Uterus (tissue), 4 donors: ENCODE results near the gene HOXA13. TPM values are rescaled to one million over a fixed set of nuclear protein-coding genes. Genes with fewer than 3 reads are reported as not detected.
A peak's percentile ranks its signal among the peaks of the same experiment; 100 is the strongest.

Experiments
- DNase-seq, 2 donors: peaks; one replicate each; pipeline ENCODE4 v3.0.0-alpha.2; 2019 to 2020
- H3K27ac ChIP-seq, 2 donors: fragments of 200-600 bp; sonication (generic); 1 replicate in 1 of 2; 2 replicates in 1 of 2; pipeline ENCODE4 v1.5.1; 2016 to 2018
- H3K27me3 ChIP-seq, 2 donors: fragments of 200-600 bp; sonication (generic); one replicate each; pipeline ENCODE4 v1.5.1; 2018 to 2019; ENCODE audit warnings: control low read depth in 1 of 2
- H3K36me3 ChIP-seq, 2 donors: fragments of 200-600 bp; sonication (generic); one replicate each; pipeline ENCODE4 v1.5.1; 2019; ENCODE audit warnings: control low read depth in 1 of 2
- H3K4me1 ChIP-seq, 2 donors: fragments of 200-600 bp; sonication (generic); one replicate each; pipeline ENCODE4 v1.5.1; 2018 to 2019; ENCODE audit warnings: control low read depth in 1 of 2
- H3K4me3 ChIP-seq, 2 donors: fragments of 200-600 bp; sonication (generic); 1 replicate in 1 of 2; 2 replicates in 1 of 2; pipeline ENCODE4 v1.5.1; 2018 to 2019; ENCODE audit warnings: mild to moderate bottlenecking in 1 of 2
- H3K9me3 ChIP-seq, 2 donors: fragments of 200-600 bp; sonication (generic); one replicate each; pipeline ENCODE4 v1.5.1; 2019; ENCODE audit warnings: control low read depth in 1 of 2
- POLR2A ChIP-seq, 2 donors: fragments of 450-650 bp; IDR thresholded peaks; one replicate each; pipeline ENCODE4 v1.6.1; 2016; ENCODE audit warnings: antibody characterized with exemption in 2 of 2, mild to moderate bottlenecking in 1 of 2, moderate library complexity in 1 of 2
- intact Hi-C: fragments of 100-400 bp; cut with DNase I; formaldehyde crosslinking; loops from one replicate; pipeline ENCODE4 v1.15.1; 2023; ENCODE audit warnings: low total_unique reads
- total RNA-seq, 4 donors: library from RNA; depleted of rRNA in 3 of 4; stranded (reverse); fragments of >200 nt in 3 of 4; gene quantifications; one replicate each; pipeline versions ENCODE4 v1.1.0 to v1.2.4, GENCODE V29; 2014 to 2023
- TF ChIP-seq, protein P1 (sequence below), 4 experiments: fragments of 200-600 bp in 2 of 4; fragments of 450-650 bp in 2 of 4; sonication (generic) in 2 of 4; IDR thresholded peaks; one replicate each; pipeline ENCODE4 v1.5.1; 2016 to 2019; ENCODE audit warnings: antibody characterized with exemption in 4 of 4, mild to moderate bottlenecking in 2 of 4, moderate library complexity in 1 of 4
- donor health status: DM: yes; HTN: yes; CAD: no.

Gene HOXA13
- total RNA-seq, 4 donors from 2014 or later, result 0.40 to 27.5 (median 1.1) TPM

DNA sequence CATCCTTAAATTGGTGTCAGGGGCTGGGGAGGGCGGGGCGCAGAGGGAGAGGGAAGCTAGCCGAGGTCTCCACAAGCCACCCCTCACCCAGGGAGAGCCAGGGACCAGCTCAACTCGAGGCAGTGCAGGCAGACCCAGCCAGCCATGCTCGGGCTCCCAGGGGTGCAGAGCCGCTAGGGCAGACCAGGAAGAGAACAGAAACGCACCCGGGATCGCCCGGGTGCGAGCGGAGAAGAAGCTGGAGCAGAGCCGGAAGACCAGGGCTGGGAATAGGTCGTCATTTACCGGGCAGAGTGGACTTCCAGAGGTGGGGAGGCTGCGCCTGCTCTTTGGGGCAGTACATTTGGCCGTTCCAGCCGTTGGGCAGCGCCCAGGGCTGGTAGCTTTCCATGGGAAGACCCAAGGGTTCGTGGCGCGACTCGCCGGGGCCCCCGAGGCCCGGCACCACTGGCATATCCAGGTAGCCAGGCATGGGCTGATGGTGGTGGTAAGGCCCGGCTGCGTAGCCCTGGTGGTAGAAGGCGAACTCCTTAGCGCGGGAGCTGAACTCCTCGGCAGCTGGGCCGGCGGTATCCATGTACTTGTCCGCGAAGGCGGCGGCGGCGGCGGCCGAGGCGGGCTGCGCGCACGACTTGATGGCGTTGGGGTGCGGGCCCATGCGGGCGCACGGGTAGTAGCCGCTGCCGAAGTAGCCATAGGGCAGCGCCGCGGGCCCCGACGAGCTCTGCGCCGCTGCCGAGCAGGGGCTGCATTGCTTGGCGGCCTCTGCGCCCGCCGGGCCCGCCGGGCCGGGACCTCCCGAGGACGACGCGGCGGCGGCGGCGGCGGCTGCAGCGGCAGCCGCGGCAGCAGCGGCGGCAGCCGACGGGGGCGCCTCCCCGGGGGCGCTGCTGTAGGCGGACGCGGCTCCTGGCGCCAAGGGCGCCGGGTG lies 755 bp downstream of the HOXA13 start:
- intact Hi-C loops, result no loop called here
- DNase-seq, result no peak
- Histone ChIP-seq H3K9me3 (no peaks in the 10 kb centered on the region), H3K4me3 (peak overlapping the region; percentile 20 to 37), H3K27me3 (peaks cover 39 to 69% of the 10 kb centered on the region in 2 donors), H3K4me1 (peaks cover 0 to 11% of the 10 kb centered on the region in 2 donors), H3K36me3 (no peaks in the 10 kb centered on the region), H3K27ac (peak overlapping the region; percentile 55 to 68)
- TF ChIP-seq, protein P1, sequence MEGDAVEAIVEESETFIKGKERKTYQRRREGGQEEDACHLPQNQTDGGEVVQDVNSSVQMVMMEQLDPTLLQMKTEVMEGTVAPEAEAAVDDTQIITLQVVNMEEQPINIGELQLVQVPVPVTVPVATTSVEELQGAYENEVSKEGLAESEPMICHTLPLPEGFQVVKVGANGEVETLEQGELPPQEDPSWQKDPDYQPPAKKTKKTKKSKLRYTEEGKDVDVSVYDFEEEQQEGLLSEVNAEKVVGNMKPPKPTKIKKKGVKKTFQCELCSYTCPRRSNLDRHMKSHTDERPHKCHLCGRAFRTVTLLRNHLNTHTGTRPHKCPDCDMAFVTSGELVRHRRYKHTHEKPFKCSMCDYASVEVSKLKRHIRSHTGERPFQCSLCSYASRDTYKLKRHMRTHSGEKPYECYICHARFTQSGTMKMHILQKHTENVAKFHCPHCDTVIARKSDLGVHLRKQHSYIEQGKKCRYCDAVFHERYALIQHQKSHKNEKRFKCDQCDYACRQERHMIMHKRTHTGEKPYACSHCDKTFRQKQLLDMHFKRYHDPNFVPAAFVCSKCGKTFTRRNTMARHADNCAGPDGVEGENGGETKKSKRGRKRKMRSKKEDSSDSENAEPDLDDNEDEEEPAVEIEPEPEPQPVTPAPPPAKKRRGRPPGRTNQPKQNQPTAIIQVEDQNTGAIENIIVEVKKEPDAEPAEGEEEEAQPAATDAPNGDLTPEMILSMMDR (IDR thresholded peaks at IDR 0.05), result no peak
- TF ChIP-seq POLR2A (IDR thresholded peaks at IDR 0.05), result no peak

DNA sequence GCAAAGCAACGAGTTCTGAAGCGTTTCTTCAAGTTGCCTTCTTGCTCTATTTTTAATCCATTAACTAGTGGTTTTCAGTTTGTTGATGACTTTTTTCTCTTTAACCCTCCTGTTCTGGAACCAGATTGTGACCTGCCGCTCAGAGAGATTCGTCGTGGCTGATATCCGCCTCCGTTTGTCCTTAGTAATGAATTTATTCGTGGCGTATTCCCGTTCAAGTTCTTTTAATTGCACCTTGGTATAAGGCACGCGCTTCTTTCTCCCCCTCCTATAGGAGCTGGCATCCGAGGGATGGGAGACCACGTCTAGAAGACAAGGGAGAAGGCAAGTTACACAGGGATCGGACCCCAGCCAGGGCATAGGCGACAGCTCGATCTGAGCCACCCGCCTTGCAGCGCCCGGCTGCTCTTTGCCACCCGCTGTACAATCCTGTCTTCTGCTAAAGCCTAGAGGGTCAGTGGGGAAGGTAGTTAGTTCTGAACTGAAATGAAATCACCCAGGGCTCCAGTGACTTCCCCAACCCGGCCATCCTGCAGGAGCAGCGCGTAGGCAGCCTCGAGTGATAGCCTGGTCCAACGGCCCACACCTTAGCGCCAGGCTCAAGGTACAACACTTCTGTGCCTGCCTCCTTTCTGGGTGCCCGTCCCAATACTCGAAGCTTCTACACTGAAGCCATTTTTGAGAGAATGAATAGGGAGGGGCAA lies 1.6 kb downstream of the HOXA13 start:
- DNase-seq, result no peak
- intact Hi-C loops, result no loop called here
- no peaks in the 10 kb centered on the region for H3K36me3 ChIP-seq
- H3K4me3 ChIP-seq, result peak overlapping the region; percentile 20 to 37
- peaks cover 0 to 11% of the 10 kb centered on the region in 2 donors for H3K4me1 ChIP-seq
- H3K9me3 ChIP-seq, result no peaks in the 10 kb centered on the region
- TF ChIP-seq POLR2A (IDR thresholded peaks at IDR 0.05), result no peak
- TF ChIP-seq, protein P1 (IDR thresholded peaks at IDR 0.05), result no peak
- peaks cover 36 to 62% of the 10 kb centered on the region in 2 donors for H3K27me3 ChIP-seq
- H3K27ac ChIP-seq, result peak overlapping the region; percentile 55 to 68

DNA sequence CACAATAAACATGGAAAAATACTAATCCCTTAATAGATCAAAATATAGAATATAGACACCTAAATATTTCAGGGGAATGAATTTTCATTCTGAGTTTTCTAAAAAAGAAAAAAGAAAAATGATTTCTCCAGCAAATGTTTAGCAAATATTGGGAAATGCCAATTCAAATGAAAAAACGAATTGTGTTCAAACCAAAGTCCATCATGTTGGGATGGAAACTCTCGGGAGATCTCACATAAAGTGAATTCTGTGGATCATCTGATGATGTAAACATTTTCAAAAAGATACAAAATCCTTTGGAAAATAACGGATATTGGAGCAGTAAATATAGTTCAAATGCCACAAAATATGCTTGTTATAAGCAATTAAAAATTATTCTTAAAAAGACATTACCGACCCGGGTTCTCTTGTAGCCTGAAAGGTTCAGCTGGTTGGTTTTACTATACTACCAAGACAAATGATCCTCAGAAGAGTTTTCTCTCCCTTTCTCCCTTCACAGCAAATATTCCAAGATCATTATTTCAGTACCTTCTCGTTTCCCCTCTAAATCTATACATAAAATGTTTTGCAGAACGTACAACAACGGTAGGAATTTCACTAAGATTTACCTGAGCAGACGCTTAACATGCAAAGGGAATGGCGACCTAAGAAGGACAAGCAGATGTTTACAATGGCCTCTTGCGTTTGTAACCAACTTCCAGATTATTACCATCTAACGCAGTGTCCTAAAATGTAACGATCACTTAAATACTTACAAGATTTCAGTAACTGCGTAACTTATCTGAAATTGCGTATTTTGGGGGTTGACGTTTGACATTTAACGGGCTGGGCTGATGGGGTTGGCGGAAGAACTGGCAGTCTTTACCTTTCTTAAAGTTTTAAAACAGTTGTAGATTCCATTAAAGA lies 2.5 kb downstream of the HOXA13 start:
- no peak overlapping the region for H3K27ac ChIP-seq
- intact Hi-C loops, result no loop called here
- DNase-seq, result no peak
- peaks cover 0 to 15% of the 10 kb centered on the region in 2 donors for H3K4me1 ChIP-seq
- H3K9me3 ChIP-seq, result no peaks in the 10 kb centered on the region
- no peak for TF ChIP-seq POLR2A (IDR thresholded peaks at IDR 0.05)
- TF ChIP-seq, protein P1 (IDR thresholded peaks at IDR 0.05), result no peak
- no peak overlapping the region for H3K4me3 ChIP-seq
- peaks cover 35 to 53% of the 10 kb centered on the region in 2 donors for H3K27me3 ChIP-seq
- no peaks in the 10 kb centered on the region for H3K36me3 ChIP-seq

DNA sequence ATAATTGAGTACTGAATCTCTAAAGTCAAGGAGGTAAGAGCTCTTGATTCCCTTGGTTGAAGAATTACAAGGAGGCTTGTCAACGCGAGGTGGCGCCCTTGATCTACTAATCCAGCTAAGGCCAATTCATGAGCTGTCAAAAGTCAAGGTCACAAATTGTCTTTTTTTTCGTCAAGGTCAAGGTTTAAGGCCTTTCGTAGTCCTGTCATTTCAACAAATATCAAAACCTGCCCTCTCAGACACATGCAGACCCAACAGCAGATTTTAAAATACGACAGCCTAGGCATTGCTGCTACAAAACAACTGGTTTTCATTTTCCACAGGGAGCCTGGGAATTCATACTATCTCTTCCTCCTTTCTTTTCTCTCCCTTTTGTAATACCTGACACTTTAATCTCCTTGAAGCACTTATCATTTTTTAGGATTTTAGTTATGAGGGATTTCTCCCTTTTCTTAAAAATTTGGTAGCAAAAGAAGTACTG lies 3.6 kb downstream of the HOXA13 start:
- no peaks in the 10 kb centered on the region for H3K9me3 ChIP-seq

More for the DNA sequence above, 3.6 kb downstream of the HOXA13 start:
- Histone ChIP-seq H3K27ac (no peak overlapping the region), H3K4me3 (no peak overlapping the region), H3K27me3 (peaks cover 24 to 45% of the 10 kb centered on the region in 2 donors), H3K4me1 (peaks cover 0 to 15% of the 10 kb centered on the region in 2 donors), H3K36me3 (no peaks in the 10 kb centered on the region)
- DNase-seq, result peak; percentile 82 to 90
- no peak for TF ChIP-seq POLR2A (IDR thresholded peaks at IDR 0.05)
- TF ChIP-seq, protein P1 (IDR thresholded peaks at IDR 0.05), result peak; percentile 61 to 86 (median 78)
- intact Hi-C loops, result no loop called here
